A673 (cell line): Measurements from ENCODE around the gene SOD3.

Source experiments
- CTCF ChIP-seq: fragments of 300-800, 200-600 bp; sonication (generic); conservative IDR thresholded peaks from 2 replicates; pipeline ENCODE4 v1.5.1; 2017; ENCODE audit warnings: low read depth, mild to moderate bottlenecking, antibody characterized with exemption, low read length, moderate library complexity, mixed read lengths
- EZH2 ChIP-seq: fragments of 200-600 bp; sonication (generic); IDR thresholded peaks from 2 replicates; pipeline ENCODE4 v1.6.1; 2017; ENCODE audit warnings: borderline replicate concordance, low read depth, mild to moderate bottlenecking, mixed read lengths, antibody characterized with exemption, low read length; ENCODE audit not compliant: poor library complexity, severe bottlenecking

DNA sequence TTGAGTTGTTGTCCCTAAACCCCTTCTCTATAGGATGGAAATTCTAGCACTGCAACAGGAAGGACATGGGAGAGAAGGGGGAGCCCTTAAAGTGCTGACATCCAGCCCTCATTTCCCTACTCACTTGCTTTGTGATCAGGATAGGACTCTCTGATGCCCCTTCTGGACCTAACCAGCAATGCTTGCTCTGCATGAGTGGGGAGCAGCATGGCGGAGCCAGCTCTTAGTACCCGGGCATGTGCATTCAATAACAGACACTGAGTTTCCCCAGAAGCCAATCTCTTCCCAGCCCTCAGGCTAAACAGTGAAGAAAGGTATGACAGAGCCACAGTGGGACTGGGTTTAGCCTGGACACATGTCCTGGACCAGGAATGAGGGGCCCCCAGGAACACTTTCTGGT, 14.0 kb downstream of the SOD3 start:
- TF ChIP-seq CTCF (0 out of 2 replicates have a peak, but pooled peaks have one; percentile 18), EZH2 (no peak)
